Measurements from ENCODE around the gene KSR1. TPM values are rescaled to one million over a fixed set of nuclear protein-coding genes. Genes with fewer than 3 reads are reported as not detected.

KSR1 gene
- total and polyA plus RNA-seq, 2 experiments from 2014 or later = 7.8 to 53.2 TPM

GRCh38 chr17:27419156-27419555, 37.1 kb upstream of the KSR1 start (continued):
- TF ChIP-seq ETS1 (IDR thresholded peaks at IDR 0.05) = no peak
- no peak for TF ChIP-seq CREB1 (CRISPR knock-in tag; IDR thresholded peaks at IDR 0.05; ENCODE audit: low read depth)
- no peak for TF ChIP-seq EZH2 (IDR thresholded peaks at IDR 0.05; ENCODE audit: low read depth, unreplicated experiment)
- no peak for TF ChIP-seq STAT1 (IDR thresholded peaks at IDR 0.05; ENCODE audit: unreplicated experiment)
- TF ChIP-seq JUNB (IDR thresholded peaks at IDR 0.05; ENCODE audit: unreplicated experiment) = no peak
- no peak for TF ChIP-seq EZH2phosphoT487 (IDR thresholded peaks at IDR 0.05; ENCODE audit: unreplicated experiment)
- TF ChIP-seq ZNF114 (CRISPR knock-in tag; IDR thresholded peaks at IDR 0.05) = no peak

DNA sequence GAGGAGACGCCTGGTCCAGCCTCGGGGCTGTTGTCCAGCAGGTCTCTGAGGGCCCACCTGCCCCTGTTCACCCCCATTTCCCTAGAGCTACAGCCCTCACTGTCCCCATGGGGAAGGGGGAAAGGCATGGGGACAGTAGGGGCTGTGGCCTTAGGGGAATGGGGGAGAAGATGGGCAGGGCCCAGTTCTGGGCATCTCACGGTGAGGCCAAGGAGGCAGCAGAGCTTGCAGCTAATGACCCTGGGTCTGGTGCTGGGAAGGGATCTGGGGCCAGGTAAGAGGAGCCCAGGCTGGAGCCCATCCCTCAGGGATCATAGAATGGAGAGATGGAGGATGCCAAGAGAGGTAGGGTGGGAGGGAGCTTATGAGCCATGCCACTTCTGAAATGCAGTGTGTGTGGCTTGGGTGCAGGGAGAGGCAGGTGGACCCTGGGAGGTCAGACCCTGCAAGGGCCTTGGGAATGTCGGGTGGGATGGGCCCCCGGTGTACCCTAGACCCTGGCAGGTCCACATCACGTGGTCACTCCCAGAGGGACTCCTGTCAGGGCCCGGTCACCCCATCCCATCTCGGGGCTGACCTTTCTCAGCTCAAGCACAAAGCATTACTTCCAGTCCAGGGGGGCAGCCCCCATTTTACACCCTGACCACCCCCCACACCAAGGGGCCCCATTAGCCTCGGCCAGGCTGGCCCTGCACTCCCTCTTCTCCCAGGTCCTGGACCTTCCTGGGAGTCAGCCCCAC, 35.9 kb upstream of the KSR1 start:
- ATAC-seq (no peak), DNase-seq (ENCODE audit: low spot score) (no peak)
- no peak overlapping the region for H3K4me3 ChIP-seq
- no peaks in the 10 kb centered on the region for H3F3A ChIP-seq (replicated peaks; ENCODE audit: low read depth)
- no peaks in the 10 kb centered on the region for H3K36me3 Mint-ChIP-seq (ENCODE audit: low read depth)
- no peaks in the 10 kb centered on the region for H3K9me2 ChIP-seq (ENCODE audit: insufficient read depth)
- no peak overlapping the region for H3K27ac Mint-ChIP-seq
- no peak overlapping the region for H3K4me3 Mint-ChIP-seq
- no peaks in the 10 kb centered on the region for H3K9me3 Mint-ChIP-seq
- H4K20me1 ChIP-seq (replicated peaks; ENCODE audit: insufficient read depth) = no peaks in the 10 kb centered on the region
- peaks cover 2% of the 10 kb centered on the region for H3K27me3 Mint-ChIP-seq (ENCODE audit: insufficient read depth, low read depth, poor library complexity)
- 0 out of 3 replicates have a peak, but pooled peaks cover 4% of the 10 kb centered on the region for H3K4me1 Mint-ChIP-seq
- H2AFZ ChIP-seq = no peak overlapping the region
- TF ChIP-seq ETS1 (IDR thresholded peaks at IDR 0.05) (no peak), STAT1 (IDR thresholded peaks at IDR 0.05; ENCODE audit: unreplicated experiment) (no peak), EZH2 (IDR thresholded peaks at IDR 0.05; ENCODE audit: low read depth, unreplicated experiment) (no peak), CREB1 (CRISPR knock-in tag; IDR thresholded peaks at IDR 0.05; ENCODE audit: low read depth) (no peak)
- no peaks in the 10 kb centered on the region for H3K79me2 ChIP-seq (replicated peaks; ENCODE audit: insufficient read depth)
- H3K4me1 ChIP-seq (ENCODE audit: insufficient read depth) = no peaks in the 10 kb centered on the region
- no peak overlapping the region for H3K27ac ChIP-seq (ENCODE audit: low read depth)
- no peaks in the 10 kb centered on the region for H3K27me3 ChIP-seq (ENCODE audit: insufficient read depth)
- no peaks in the 10 kb centered on the region for H3K36me3 ChIP-seq (ENCODE audit: insufficient read depth)
- no peak overlapping the region for H3K4me2 ChIP-seq

- H3K27me3 Mint-ChIP-seq (ENCODE audit: insufficient read depth, low read depth, poor library complexity) = peaks cover 2% of the 10 kb centered on the region
- Histone ChIP-seq H3K9me2 (ENCODE audit: insufficient read depth) (no peaks in the 10 kb centered on the region), H3K4me2 (no peak overlapping the region), H2AFZ (no peak overlapping the region), H3K4me1 (ENCODE audit: insufficient read depth) (no peaks in the 10 kb centered on the region), H3K36me3 (ENCODE audit: insufficient read depth) (no peaks in the 10 kb centered on the region), H3F3A (replicated peaks; ENCODE audit: low read depth) (no peaks in the 10 kb centered on the region), H4K20me1 (replicated peaks; ENCODE audit: insufficient read depth) (no peaks in the 10 kb centered on the region), H3K79me2 (replicated peaks; ENCODE audit: insufficient read depth) (no peaks in the 10 kb centered on the region), H3K27ac (ENCODE audit: low read depth) (no peak overlapping the region), H3K4me3 (no peak overlapping the region), H3K27me3 (ENCODE audit: insufficient read depth) (no peaks in the 10 kb centered on the region)
- H3K36me3 Mint-ChIP-seq (ENCODE audit: low read depth) = no peaks in the 10 kb centered on the region
- no peak overlapping the region for H3K4me3 Mint-ChIP-seq
- DNase-seq (ENCODE audit: low spot score) = no peak
- ATAC-seq = no peak
- no peak overlapping the region for H3K27ac Mint-ChIP-seq
- H3K9me3 Mint-ChIP-seq = no peaks in the 10 kb centered on the region
- H3K4me1 Mint-ChIP-seq = no peaks in the 10 kb centered on the region
- TF ChIP-seq ZNF462 (CRISPR knock-in tag; IDR thresholded peaks at IDR 0.05) = no peak
- no peak for TF ChIP-seq ZNF331 (CRISPR knock-in tag; IDR thresholded peaks at IDR 0.05; ENCODE audit: low read depth)
Observed at GRCh38 chr17:27421111-27421510, 35.1 kb upstream of the KSR1 start.
